Prostate gland (tissue), 2 donors: ENCODE measurements around the gene FRZB. TPM values are rescaled to one million over a fixed set of nuclear protein-coding genes. Genes with fewer than 3 reads are reported as not detected.

Source experiments
- DNase-seq: peaks from one replicate; pipeline ENCODE4 v3.0.0-alpha.2; 2019; ENCODE audit warnings: low spot score
- H3K27ac ChIP-seq, 2 donors: fragments of 200-600 bp; sonication (generic); 2 replicates each; pipeline ENCODE4 v1.5.1; 2017 to 2019
- H3K27me3 ChIP-seq: fragments of 200-600 bp; sonication (generic); replicated peaks from 2 replicates; pipeline ENCODE4 v1.5.1; 2019; ENCODE audit not compliant: insufficient read depth
- H3K36me3 ChIP-seq, 2 donors: fragments of 200-600 bp; sonication (generic); 1 replicate in 1 of 2; 2 replicates in 1 of 2; pipeline versions ENCODE4 v1.5.1 to v1.8.1; 2017 to 2019
- H3K4me1 ChIP-seq: fragments of 200-600 bp; sonication (generic); replicated peaks from 2 replicates; pipeline ENCODE4 v1.5.1; 2019
- H3K4me3 ChIP-seq, 2 donors: fragments of 200-600 bp; sonication (generic); 2 replicates each; pipeline ENCODE4 v1.5.1; 2017 to 2019
- H3K9me3 ChIP-seq: fragments of 200-600 bp; sonication (generic); 2 replicates; pipeline ENCODE4 v1.5.1; 2017
- POLR2A ChIP-seq: fragments of 450-650 bp; IDR thresholded peaks from one replicate; pipeline ENCODE4 v1.6.1; 2016; ENCODE audit warnings: antibody characterized with exemption, mild to moderate bottlenecking
- POLR2AphosphoS5 ChIP-seq: sonication (generic); formaldehyde crosslinking; IDR thresholded peaks from one replicate; pipeline ENCODE4 v1.6.1; 2017; ENCODE audit warnings: antibody characterized with exemption
- WGBS: methylation state at CpG from one replicate; pipeline ENCODE4 v1.1.5; 2018; 5-methylcytosine and 5-hydroxymethylcytosine counted together
- intact Hi-C: fragments of 100-400 bp; cut with DNase I; formaldehyde crosslinking; loops from one replicate; pipeline ENCODE4 v1.14.2; 2022
- total RNA-seq, 2 donors: library from RNA; depleted of rRNA; stranded (reverse); fragments of >200 nt; gene quantifications; one replicate each; pipeline ENCODE4 v1.1.0, GENCODE V29; 2016
- TF ChIP-seq, protein P1 (sequence below), 4 experiments: fragments of 200-600 bp in 2 of 4; fragments of 450-650 bp in 2 of 4; sonication (generic) in 2 of 4; IDR thresholded peaks; 1 replicate in 3 of 4; 2 replicates in 1 of 4; pipeline ENCODE4 v1.5.1; 2016 to 2019; ENCODE audit warnings: antibody characterized with exemption in 4 of 4, mild to moderate bottlenecking in 2 of 4, moderate library complexity in 2 of 4

FRZB gene
- total RNA-seq, 2 donors from 2014 or later: 0.91 to 7.6 TPM

DNA sequence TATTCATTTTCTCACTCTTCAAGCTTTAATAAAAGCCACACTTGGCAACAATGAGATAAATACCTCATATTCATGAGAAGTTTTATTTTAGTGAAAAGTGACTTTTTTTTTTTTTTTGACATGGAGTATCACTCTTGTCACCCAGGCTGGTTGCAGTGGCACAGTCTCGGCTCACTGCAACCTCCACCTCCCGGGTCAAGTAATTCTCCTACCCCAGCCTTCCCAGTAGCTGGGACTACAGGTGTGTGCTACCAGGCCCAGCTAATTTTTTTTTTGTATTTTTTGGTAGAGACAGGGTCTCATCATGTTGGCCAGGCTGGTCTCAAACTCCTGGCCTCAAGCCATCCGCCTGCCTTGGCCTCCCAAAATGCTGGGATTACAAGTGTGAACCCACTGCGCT lies 47.0 kb downstream of the FRZB start:
- Histone ChIP-seq H3K4me3 (no peak overlapping the region), H3K36me3 (no peaks in the 10 kb centered on the region), H3K27ac (no peak overlapping the region), H3K4me1 (no peaks in the 10 kb centered on the region), H3K27me3 (no peaks in the 10 kb centered on the region), H3K9me3 (no peaks in the 10 kb centered on the region)
- intact Hi-C loops: no loop called here
- TF ChIP-seq POLR2AphosphoS5 (no peak), POLR2A (no peak)
- TF ChIP-seq, protein P1, sequence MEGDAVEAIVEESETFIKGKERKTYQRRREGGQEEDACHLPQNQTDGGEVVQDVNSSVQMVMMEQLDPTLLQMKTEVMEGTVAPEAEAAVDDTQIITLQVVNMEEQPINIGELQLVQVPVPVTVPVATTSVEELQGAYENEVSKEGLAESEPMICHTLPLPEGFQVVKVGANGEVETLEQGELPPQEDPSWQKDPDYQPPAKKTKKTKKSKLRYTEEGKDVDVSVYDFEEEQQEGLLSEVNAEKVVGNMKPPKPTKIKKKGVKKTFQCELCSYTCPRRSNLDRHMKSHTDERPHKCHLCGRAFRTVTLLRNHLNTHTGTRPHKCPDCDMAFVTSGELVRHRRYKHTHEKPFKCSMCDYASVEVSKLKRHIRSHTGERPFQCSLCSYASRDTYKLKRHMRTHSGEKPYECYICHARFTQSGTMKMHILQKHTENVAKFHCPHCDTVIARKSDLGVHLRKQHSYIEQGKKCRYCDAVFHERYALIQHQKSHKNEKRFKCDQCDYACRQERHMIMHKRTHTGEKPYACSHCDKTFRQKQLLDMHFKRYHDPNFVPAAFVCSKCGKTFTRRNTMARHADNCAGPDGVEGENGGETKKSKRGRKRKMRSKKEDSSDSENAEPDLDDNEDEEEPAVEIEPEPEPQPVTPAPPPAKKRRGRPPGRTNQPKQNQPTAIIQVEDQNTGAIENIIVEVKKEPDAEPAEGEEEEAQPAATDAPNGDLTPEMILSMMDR (IDR thresholded peaks at IDR 0.05): no peak
- no peak for DNase-seq
- 97% methylated on average over 4 of the region's 4 CpGs for WGBS

DNA sequence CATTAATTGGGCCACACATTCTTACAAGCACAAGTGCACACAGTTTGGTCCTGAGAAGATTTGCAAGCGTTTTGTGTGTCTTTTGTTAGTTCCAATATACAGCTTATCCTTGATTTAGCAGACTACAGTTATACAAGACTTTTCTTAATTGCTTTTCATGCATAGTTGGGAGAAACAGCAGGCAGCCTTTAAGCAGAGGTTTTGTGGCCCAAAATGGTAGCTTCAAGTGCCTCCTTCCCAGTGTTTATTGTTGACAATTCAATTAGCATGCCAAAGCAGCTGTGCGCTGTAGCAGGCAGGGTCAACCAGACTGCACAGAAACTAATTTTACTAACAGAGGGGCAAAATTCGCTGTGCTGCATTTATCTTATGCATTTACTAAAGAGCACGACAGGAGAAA lies 47.5 kb downstream of the FRZB start:
- no peak overlapping the region for H3K27ac ChIP-seq
- H3K4me1 ChIP-seq: no peaks in the 10 kb centered on the region
- no peaks in the 10 kb centered on the region for H3K27me3 ChIP-seq
- intact Hi-C loops: no loop called here
- H3K4me3 ChIP-seq: no peak overlapping the region
- DNase-seq: no peak
- TF ChIP-seq POLR2A: no peak
- TF ChIP-seq POLR2AphosphoS5: no peak
- TF ChIP-seq, protein P1 (IDR thresholded peaks at IDR 0.05): no peak
- 84% methylated on average over 4 of the region's 4 CpGs for WGBS
- H3K9me3 ChIP-seq: no peaks in the 10 kb centered on the region
- H3K36me3 ChIP-seq: no peaks in the 10 kb centered on the region

DNA sequence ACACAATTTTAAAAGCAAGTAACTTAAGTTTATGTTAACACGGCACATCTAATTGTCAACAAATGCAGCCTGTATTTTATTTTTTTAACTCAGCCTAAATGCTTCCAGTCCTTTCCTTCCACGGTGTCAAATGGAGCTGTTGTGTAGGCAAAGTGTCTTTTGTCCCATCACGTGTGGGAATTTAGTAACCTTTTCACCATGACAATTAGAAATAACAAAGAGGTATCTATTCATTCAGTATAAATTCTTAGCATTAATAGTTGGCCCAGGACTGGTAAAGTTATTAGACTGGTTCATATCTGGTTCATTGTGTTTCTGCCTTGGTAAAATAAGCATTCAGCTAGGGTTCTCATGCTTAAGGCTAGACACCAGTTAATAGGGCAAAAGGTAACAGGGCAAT lies 47.9 kb downstream of the FRZB start:
- DNase-seq: no peak
- intact Hi-C loops: no loop called here
- Histone ChIP-seq H3K36me3 (no peaks in the 10 kb centered on the region), H3K4me3 (no peak overlapping the region), H3K9me3 (no peaks in the 10 kb centered on the region), H3K4me1 (no peaks in the 10 kb centered on the region), H3K27me3 (no peaks in the 10 kb centered on the region), H3K27ac (no peak overlapping the region)
- WGBS: 60% methylated on average over 3 of the region's 3 CpGs
- TF ChIP-seq POLR2A (no peak), POLR2AphosphoS5 (no peak)
- TF ChIP-seq, protein P1 (IDR thresholded peaks at IDR 0.05): no peak

DNA sequence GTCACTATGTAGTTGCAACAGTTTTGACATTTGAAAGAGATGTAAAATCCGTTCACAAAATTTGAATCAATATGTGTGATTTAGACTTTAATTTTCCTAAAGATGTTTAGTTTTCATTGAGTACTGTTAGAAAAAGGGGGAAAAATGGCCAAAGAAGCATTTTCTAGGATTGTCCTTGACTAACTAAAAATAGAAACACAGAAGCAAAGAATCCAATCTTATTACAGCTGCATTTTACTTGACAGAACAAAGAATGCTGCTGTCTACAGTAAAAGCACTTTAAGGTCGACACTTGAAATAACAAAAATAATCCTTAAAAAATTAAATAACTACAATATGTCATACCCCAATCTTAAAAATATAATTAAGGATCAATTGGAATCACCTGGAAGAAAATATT lies 48.9 kb downstream of the FRZB start:
- no peak for DNase-seq
- Histone ChIP-seq H3K27ac (no peak overlapping the region), H3K36me3 (no peaks in the 10 kb centered on the region), H3K4me3 (no peak overlapping the region), H3K9me3 (no peaks in the 10 kb centered on the region), H3K27me3 (no peaks in the 10 kb centered on the region), H3K4me1 (no peaks in the 10 kb centered on the region)
- TF ChIP-seq POLR2A (no peak), POLR2AphosphoS5 (no peak)
- TF ChIP-seq, protein P1 (IDR thresholded peaks at IDR 0.05): no peak
- WGBS: 65% methylated on average over 2 of the region's 2 CpGs
- intact Hi-C loops: no loop called here

DNA sequence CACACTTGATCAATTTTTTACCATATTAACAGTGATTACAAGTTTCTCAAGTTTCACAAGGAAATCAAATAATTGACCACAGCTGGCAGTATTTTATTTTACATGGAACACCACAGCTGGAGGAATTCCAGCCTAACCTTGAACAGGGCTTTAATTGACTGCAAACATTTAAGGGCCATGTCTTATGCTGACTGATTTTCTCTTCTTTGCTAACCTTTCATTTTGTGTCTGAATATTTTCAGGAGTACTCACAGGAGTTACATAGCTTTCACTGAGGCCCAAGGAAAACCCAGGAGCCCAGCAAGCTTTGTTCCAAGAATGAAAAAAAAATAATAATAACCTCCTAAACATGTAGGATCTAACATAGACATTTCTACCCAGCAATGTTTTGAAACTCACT lies 49.6 kb downstream of the FRZB start:
- Histone ChIP-seq H3K27ac (no peak overlapping the region), H3K27me3 (no peaks in the 10 kb centered on the region), H3K9me3 (no peaks in the 10 kb centered on the region), H3K4me1 (no peaks in the 10 kb centered on the region), H3K4me3 (no peak overlapping the region), H3K36me3 (no peaks in the 10 kb centered on the region)
- no peak for DNase-seq
- intact Hi-C loops: no loop called here
- TF ChIP-seq POLR2AphosphoS5: no peak
- TF ChIP-seq POLR2A: no peak
- TF ChIP-seq, protein P1 (IDR thresholded peaks at IDR 0.05): no peak
